ENCODE data around the gene KCTD14.

GRCh38 chr11:77967753-77968152 is 55.3 kb downstream of the KCTD14 start:
- TF ChIP-seq, protein P1, sequence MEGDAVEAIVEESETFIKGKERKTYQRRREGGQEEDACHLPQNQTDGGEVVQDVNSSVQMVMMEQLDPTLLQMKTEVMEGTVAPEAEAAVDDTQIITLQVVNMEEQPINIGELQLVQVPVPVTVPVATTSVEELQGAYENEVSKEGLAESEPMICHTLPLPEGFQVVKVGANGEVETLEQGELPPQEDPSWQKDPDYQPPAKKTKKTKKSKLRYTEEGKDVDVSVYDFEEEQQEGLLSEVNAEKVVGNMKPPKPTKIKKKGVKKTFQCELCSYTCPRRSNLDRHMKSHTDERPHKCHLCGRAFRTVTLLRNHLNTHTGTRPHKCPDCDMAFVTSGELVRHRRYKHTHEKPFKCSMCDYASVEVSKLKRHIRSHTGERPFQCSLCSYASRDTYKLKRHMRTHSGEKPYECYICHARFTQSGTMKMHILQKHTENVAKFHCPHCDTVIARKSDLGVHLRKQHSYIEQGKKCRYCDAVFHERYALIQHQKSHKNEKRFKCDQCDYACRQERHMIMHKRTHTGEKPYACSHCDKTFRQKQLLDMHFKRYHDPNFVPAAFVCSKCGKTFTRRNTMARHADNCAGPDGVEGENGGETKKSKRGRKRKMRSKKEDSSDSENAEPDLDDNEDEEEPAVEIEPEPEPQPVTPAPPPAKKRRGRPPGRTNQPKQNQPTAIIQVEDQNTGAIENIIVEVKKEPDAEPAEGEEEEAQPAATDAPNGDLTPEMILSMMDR (IDR thresholded peaks at IDR 0.05), result no peak
- TF ChIP-seq POLR2A (IDR thresholded peaks at IDR 0.05) (no peak), EP300 (IDR thresholded peaks at IDR 0.05) (no peak)

Data from ovary (tissue), 3 donors.